BLaER1 treated with 17β-estradiol and CSF1 and Interleukin-3, amounts not matched to agents 10 nM and 100 nM (cell line): ENCODE results near the gene PIGK.

ENCODE experiments used
- H3K27ac ChIP-seq, 11 experiments: shearing (Covaris generic); formaldehyde crosslinking; 2 replicates each; pipeline ENCODE4 v1.8.1; 2022
- H3K27me3 ChIP-seq, 11 experiments: shearing (Covaris generic); formaldehyde crosslinking; 2 replicates each; pipeline ENCODE4 v1.8.1; 2022
- H3K36me3 ChIP-seq, 11 experiments: shearing (Covaris generic); formaldehyde crosslinking; 2 replicates each; pipeline ENCODE4 v1.8.1; 2022
- H3K4me1 ChIP-seq, 10 experiments: shearing (Covaris generic); formaldehyde crosslinking; 2 replicates each; pipeline ENCODE4 v1.8.1; 2022
- H3K4me2 ChIP-seq, 11 experiments: shearing (Covaris generic); formaldehyde crosslinking; 2 replicates each; pipeline ENCODE4 v1.8.1; 2022
- H3K4me3 ChIP-seq, 10 experiments: shearing (Covaris generic); formaldehyde crosslinking; 2 replicates each; pipeline ENCODE4 v1.8.1; 2022
- H3K9ac ChIP-seq, 11 experiments: shearing (Covaris generic); formaldehyde crosslinking; 2 replicates each; pipeline ENCODE4 v1.8.1; 2022
- H3K9me3 ChIP-seq, 11 experiments: shearing (Covaris generic); formaldehyde crosslinking; replicated peaks in 1 of 11; 2 replicates each; pipeline ENCODE4 v1.8.1; 2022
- H4K20me1 ChIP-seq, 11 experiments: shearing (Covaris generic); formaldehyde crosslinking; 2 replicates each; pipeline ENCODE4 v1.8.1; 2022
- Cebpa-rat ChIP-seq, 11 experiments: shearing (Covaris generic); IDR thresholded peaks; 2 replicates each; pipeline ENCODE4 v1.8.1; 2022

The PIGK gene

DNA sequence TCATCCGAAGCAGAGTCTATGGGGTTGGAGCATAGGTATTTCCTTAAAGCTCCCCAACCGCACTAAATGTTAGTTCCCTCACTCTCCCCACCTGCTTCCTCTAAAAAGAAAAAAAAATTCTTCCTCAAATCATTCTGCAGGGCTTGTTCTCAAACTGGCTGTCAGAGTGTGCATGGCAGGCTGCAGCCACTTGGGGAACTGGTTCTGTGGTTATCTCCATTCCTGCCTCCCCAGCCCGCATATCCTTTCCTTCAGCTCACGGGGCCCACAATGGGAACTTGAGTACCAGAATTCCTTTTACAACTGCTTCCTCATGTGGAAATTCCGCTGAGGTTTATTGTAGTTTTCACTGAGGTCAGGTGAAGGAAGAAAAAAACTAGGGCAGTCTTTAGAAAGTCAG, 159.2 kb downstream of the PIGK start:
- Histone ChIP-seq H3K4me2 (peak overlapping the region in 2 of 11 experiments; percentile 7 to 34; a peak in 2 of 22 replicates), H3K27ac (no peak overlapping the region), H3K27me3 (no peaks in the 10 kb centered on the region), H4K20me1 (no peaks in the 10 kb centered on the region), H3K4me3 (no peak overlapping the region), H3K36me3 (no peaks in the 10 kb centered on the region), H3K9ac (no peak overlapping the region), H3K9me3 (no peaks in the 10 kb centered on the region), H3K4me1 (peaks cover 0 to 7% (median 0%) of the 10 kb centered on the region in 10 experiments; a peak in 3 of 20 replicates)
- TF ChIP-seq Cebpa-rat (IDR thresholded peaks at IDR 0.05): no peak

DNA sequence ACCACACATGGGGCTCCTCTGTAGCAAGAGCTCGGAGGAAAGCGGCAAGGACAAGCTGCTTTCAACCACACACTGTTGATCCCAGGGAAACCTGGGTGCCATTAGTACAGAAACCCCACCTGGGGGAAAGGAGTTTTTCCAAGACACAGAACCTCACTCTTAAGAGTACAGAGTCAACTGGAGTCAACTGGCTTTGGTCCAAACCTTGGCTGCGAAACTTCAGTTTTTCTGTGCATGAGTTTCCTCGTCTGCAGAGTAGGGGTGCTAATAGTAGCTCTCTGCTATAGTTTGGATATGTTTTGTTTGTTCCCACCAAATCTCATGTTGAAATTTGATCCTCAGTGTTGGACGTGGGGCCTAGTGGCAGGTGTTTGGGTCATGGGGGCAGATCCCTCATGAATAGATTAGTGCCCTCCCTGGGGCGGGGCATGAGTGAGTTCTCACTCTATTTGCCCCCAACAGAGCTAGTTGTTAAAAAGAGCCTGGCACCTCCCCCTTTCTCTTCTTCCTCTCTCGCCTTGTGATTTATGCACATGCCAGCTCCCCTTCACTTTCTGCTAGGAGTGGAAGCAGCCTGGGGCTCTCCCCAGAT, 161.1 kb downstream of the PIGK start:
- no peak for TF ChIP-seq Cebpa-rat (IDR thresholded peaks at IDR 0.05)
- H4K20me1 ChIP-seq: no peaks in the 10 kb centered on the region
- no peaks in the 10 kb centered on the region for H3K9me3 ChIP-seq
- H3K36me3 ChIP-seq: no peaks in the 10 kb centered on the region
- no peak overlapping the region for H3K4me3 ChIP-seq
- peaks cover 0 to 7% (median 0%) of the 10 kb centered on the region in 10 experiments; a peak in 3 of 20 replicates for H3K4me1 ChIP-seq
- no peak overlapping the region for H3K9ac ChIP-seq
- no peaks in the 10 kb centered on the region for H3K27me3 ChIP-seq
- H3K4me2 ChIP-seq: no peak overlapping the region
- H3K27ac ChIP-seq: no peak overlapping the region

DNA sequence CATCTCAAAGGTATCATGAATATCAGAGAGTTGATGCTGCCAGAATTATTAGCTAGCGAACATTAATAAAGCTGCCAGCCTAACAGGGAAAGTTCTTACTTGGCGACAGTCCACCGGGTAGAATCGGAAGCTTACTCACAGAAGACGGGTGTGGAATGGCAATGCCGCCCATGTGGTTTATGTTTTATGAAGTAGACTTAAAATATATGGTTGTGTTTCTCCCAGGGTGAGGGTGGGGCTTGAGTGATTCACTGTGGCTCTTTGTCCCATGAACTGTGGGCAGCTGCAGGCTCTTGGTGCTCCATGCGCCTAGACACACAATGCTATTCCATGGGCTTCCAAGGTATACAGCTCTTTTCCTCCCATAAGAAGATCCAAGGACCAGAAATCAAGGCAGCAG, 162.7 kb downstream of the PIGK start:
- H3K4me1 ChIP-seq: peaks cover 0 to 7% (median 0%) of the 10 kb centered on the region in 10 experiments; a peak in 3 of 20 replicates
- no peak overlapping the region for H3K4me3 ChIP-seq
- H3K9me3 ChIP-seq: no peaks in the 10 kb centered on the region
- H3K9ac ChIP-seq: no peak overlapping the region
- no peak for TF ChIP-seq Cebpa-rat (IDR thresholded peaks at IDR 0.05)
- H3K27me3 ChIP-seq: no peaks in the 10 kb centered on the region
- no peaks in the 10 kb centered on the region for H3K36me3 ChIP-seq
- H3K4me2 ChIP-seq: no peak overlapping the region
- no peak overlapping the region for H3K27ac ChIP-seq
- H4K20me1 ChIP-seq: no peaks in the 10 kb centered on the region

DNA sequence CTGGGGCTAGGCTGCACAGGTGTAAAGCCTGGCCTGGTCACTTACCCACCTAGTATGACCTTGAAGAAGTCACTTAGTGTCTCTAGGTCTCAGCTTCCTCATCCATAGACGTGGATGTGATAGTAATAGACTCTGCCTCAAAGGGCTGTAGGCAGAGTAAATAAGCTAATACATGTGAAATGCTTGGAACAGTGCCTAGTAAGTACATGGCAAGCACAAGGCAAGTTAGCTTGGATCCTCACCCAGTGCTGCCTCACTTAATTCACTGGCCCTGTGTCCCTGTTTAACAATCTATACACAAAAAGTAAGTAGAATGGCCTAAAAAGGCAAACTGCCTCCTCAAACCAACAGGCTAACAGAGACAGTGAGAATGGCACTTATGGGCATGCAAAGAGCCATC, 167.8 kb downstream of the PIGK start:
- no peak for TF ChIP-seq Cebpa-rat (IDR thresholded peaks at IDR 0.05)
- Histone ChIP-seq H3K27me3 (no peaks in the 10 kb centered on the region), H4K20me1 (no peaks in the 10 kb centered on the region), H3K36me3 (no peaks in the 10 kb centered on the region), H3K9me3 (no peaks in the 10 kb centered on the region), H3K4me3 (no peak overlapping the region), H3K27ac (no peak overlapping the region), H3K9ac (no peak overlapping the region), H3K4me1 (peaks cover 4 to 11% (median 7%) of the 10 kb centered on the region in 10 experiments; a peak in 16 of 20 replicates), H3K4me2 (no peak overlapping the region)

DNA sequence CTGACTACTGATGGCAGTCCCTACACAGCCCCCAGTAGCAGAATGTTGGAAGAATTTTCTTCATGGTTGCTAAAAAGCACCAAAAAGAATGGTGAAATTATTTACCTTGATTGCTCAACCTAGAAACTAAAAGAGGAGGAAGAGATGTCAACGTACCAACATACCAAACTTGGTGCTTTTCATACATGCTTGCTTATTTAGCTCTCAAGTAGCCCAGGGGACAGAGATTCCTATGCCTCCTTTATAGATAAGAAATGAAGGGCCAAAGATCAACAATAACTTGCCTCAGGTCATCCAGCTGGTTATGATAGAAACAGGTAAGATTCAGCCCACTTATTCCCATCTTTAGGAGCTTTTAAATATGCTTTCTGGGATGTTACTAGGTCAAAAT, 170.6 kb downstream of the PIGK start:
- H3K9ac ChIP-seq: no peak overlapping the region
- no peaks in the 10 kb centered on the region for H3K27me3 ChIP-seq
- no peak for TF ChIP-seq Cebpa-rat (IDR thresholded peaks at IDR 0.05)
- H4K20me1 ChIP-seq: no peaks in the 10 kb centered on the region
- H3K27ac ChIP-seq: no peak overlapping the region
- H3K36me3 ChIP-seq: no peaks in the 10 kb centered on the region
- peaks cover 4 to 11% (median 7%) of the 10 kb centered on the region in 10 experiments; a peak in 16 of 20 replicates for H3K4me1 ChIP-seq
- no peaks in the 10 kb centered on the region for H3K9me3 ChIP-seq
- no peak overlapping the region for H3K4me3 ChIP-seq
- peak overlapping the region in 4 of 11 experiments; percentile 24 to 49 (median 48); a peak in 5 of 22 replicates for H3K4me2 ChIP-seq

DNA sequence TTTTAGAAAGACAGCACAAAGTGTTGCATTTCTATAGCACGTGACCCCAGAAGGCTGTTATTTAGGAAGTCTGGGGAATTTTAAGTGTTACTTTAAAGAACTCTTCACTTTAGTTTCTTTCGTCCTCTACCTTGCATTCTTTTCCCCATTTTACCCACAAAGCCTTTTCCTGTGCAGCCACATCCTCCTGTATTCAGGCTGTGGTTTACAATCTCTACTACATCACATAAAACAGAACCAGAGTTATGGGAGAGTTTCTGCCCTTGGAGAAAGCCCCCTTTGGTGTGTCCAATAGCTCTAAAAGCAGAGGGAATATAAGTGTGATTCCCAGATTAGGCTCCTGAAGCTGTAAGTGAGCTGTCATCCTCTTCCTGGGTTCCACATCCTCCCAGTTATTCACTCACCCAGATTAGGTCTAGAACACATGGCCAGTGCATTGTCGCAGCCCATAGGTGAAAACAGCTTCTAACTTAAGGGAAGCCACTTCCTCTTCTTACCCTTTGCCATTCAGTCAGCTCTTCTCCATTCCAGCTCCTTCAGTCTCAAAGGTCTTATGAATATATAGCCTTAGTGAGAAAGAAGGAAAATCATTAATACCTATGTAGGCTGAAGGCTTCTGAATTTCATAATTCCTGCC, 171.1 kb downstream of the PIGK start:
- no peak for TF ChIP-seq Cebpa-rat (IDR thresholded peaks at IDR 0.05)
- Histone ChIP-seq H3K4me2 (peak overlapping the region in 10 of 11 experiments; percentile 19 to 49 (median 34); a peak in 14 of 22 replicates), H3K36me3 (no peaks in the 10 kb centered on the region), H3K9ac (no peak overlapping the region), H3K27me3 (no peaks in the 10 kb centered on the region), H4K20me1 (no peaks in the 10 kb centered on the region), H3K4me1 (peaks cover 4 to 11% (median 7%) of the 10 kb centered on the region in 10 experiments; a peak in 16 of 20 replicates), H3K27ac (no peak overlapping the region), H3K4me3 (no peak overlapping the region), H3K9me3 (no peaks in the 10 kb centered on the region)

DNA sequence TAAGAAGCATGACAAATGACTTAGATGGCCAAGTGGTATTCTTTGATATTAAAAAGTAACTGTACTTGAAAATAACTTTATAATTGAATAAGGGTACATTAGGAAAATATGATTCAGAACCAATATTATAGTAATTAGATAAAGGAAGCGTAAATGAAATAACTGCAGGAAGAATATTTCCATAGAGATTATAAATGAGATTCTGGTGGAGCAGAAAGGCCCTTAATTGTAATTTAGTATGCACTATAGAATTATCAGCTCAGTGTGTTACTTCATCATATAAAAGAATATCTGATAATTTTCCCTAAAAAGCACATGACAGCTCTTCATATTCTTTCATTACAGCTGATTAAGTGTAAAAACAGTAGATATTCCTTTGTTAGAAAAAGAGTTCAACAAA, 171.7 kb downstream of the PIGK start:
- no peak for TF ChIP-seq Cebpa-rat (IDR thresholded peaks at IDR 0.05)

DNA sequence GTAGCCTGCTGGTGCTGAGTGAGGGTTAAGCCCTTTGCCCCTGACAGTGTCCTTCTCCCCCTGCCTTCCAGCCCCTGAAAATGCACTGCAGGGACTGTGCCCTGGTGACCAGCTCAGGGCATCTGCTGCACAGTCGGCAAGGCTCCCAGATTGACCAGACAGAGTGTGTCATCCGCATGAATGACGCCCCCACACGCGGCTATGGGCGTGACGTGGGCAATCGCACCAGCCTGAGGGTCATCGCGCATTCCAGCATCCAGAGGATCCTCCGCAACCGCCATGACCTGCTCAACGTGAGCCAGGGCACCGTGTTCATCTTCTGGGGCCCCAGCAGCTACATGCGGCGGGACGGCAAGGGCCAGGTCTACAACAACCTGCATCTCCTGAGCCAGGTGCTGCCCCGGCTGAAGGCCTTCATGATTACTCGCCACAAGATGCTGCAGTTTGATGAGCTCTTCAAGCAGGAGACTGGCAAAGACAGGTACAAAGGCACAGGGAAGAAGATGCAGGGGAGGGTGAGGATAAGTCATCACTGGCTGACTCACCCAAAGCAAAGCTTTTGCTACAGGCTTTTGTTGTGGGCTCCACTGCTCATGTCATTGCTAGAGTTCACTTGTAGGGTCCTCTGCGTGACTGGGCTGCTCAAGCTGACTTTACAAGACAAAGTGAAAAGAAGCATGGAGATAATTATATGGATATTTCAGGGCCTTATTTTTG, 174.9 kb downstream of the PIGK start:
- peaks cover 4 to 26% (median 7%) of the 10 kb centered on the region in 10 experiments; a peak in 16 of 20 replicates for H3K4me1 ChIP-seq

More for the DNA sequence above, 171.7 kb downstream of the PIGK start:
- Histone ChIP-seq H3K4me2 (peak overlapping the region in 9 of 11 experiments; percentile 19 to 49 (median 36); a peak in 9 of 22 replicates), H3K4me1 (peaks cover 4 to 11% (median 7%) of the 10 kb centered on the region in 10 experiments; a peak in 16 of 20 replicates), H3K27ac (no peak overlapping the region), H3K36me3 (no peaks in the 10 kb centered on the region), H4K20me1 (no peaks in the 10 kb centered on the region), H3K9me3 (no peaks in the 10 kb centered on the region), H3K27me3 (no peaks in the 10 kb centered on the region), H3K9ac (no peak overlapping the region), H3K4me3 (no peak overlapping the region)

DNA sequence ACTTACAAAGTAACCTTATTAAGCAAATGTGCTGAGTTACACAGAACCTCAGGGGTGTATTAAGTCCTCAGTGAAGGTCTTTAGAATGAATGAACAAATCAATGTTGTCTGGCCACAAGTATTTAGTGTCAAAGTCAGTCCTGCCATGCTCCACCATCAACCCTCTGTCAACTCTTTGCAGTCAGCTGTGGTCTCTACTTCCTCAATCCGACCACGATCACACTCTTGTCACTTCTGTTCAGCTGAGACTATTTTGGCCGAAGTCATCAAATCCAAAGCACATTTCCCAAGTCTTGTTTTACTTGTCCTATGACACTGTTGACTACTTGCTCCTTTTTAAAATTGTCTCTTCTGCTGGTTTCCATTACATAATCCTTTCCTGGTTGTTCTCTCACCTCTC, 178.4 kb downstream of the PIGK start:
- H4K20me1 ChIP-seq: no peaks in the 10 kb centered on the region
- H3K9me3 ChIP-seq: peaks cover 0 to 5% (median 0%) of the 10 kb centered on the region in 11 experiments; a peak in 2 of 22 replicates
- TF ChIP-seq Cebpa-rat (IDR thresholded peaks at IDR 0.05): no peak
- H3K36me3 ChIP-seq: no peaks in the 10 kb centered on the region
- H3K4me3 ChIP-seq: no peak overlapping the region
- H3K27ac ChIP-seq: no peak overlapping the region
- H3K27me3 ChIP-seq: no peaks in the 10 kb centered on the region
- H3K9ac ChIP-seq: no peak overlapping the region
- peaks cover 0 to 16% (median 0%) of the 10 kb centered on the region in 10 experiments; a peak in 6 of 20 replicates for H3K4me1 ChIP-seq
- H3K4me2 ChIP-seq: peak overlapping the region in 2 of 11 experiments; percentile 61; a peak in 5 of 22 replicates

More for the DNA sequence above, 174.9 kb downstream of the PIGK start:
- TF ChIP-seq Cebpa-rat (IDR thresholded peaks at IDR 0.05): no peak
- Histone ChIP-seq H3K9ac (no peak overlapping the region), H3K36me3 (no peaks in the 10 kb centered on the region), H3K27me3 (no peaks in the 10 kb centered on the region), H3K4me2 (no peak overlapping the region), H3K4me3 (no peak overlapping the region), H4K20me1 (no peaks in the 10 kb centered on the region), H3K27ac (no peak overlapping the region), H3K9me3 (no peaks in the 10 kb centered on the region)
